H9 (cell line): ENCODE measurements around the gene CCDC149. TPM values are rescaled to one million over a fixed set of nuclear protein-coding genes. Genes with fewer than 3 reads are reported as not detected.

Source experiments
- DNase-seq: peaks from one replicate; pipeline ENCODE4 v3.0.0-alpha.2; 2017
- H2AFZ ChIP-seq: one replicate; pipeline ENCODE4 v1.6.1; 2013; ENCODE audit warnings: mild to moderate bottlenecking, low read length, control low read depth, moderate library complexity
- H2AK5ac ChIP-seq: 2 replicates; pipeline ENCODE4 v1.6.1; 2013; ENCODE audit warnings: low read length, control low read depth, mixed read lengths; ENCODE audit not compliant: insufficient read length
- H2BK120ac ChIP-seq: one replicate; pipeline ENCODE4 v1.6.1; 2013; ENCODE audit warnings: low read depth, mild to moderate bottlenecking, low read length, control low read depth, inconsistent platforms; ENCODE audit not compliant: poor library complexity, severe bottlenecking
- H2BK12ac ChIP-seq: 2 replicates; pipeline ENCODE4 v1.6.1; 2013; ENCODE audit warnings: low read length, control low read depth, mixed read lengths, low read depth; ENCODE audit not compliant: insufficient read length
- H2BK15ac ChIP-seq: 2 replicates; pipeline ENCODE4 v1.6.1; 2013; ENCODE audit warnings: low read depth, low read length, control low read depth
- H2BK20ac ChIP-seq: one replicate; pipeline ENCODE4 v1.6.1; 2013; ENCODE audit warnings: low read depth, mild to moderate bottlenecking, low read length, control low read depth, inconsistent platforms; ENCODE audit not compliant: poor library complexity, severe bottlenecking
- H2BK5ac ChIP-seq: 2 replicates; pipeline ENCODE4 v1.6.1; 2013; ENCODE audit warnings: low read length, control low read depth, mixed read lengths; ENCODE audit not compliant: insufficient read length
- H3K14ac ChIP-seq: 2 replicates; pipeline ENCODE4 v1.6.1; 2013; ENCODE audit warnings: low read length, control low read depth; ENCODE audit not compliant: insufficient read depth
- H3K18ac ChIP-seq: 2 replicates; pipeline ENCODE4 v1.6.1; 2013; ENCODE audit warnings: low read depth, mild to moderate bottlenecking, mixed read lengths, low read length, control low read depth; ENCODE audit not compliant: insufficient read length
- H3K23ac ChIP-seq: 2 replicates; pipeline ENCODE4 v1.6.1; 2013; ENCODE audit warnings: low read length, control low read depth, mixed read lengths, low read depth; ENCODE audit not compliant: insufficient read length
- H3K23me2 ChIP-seq: 2 replicates; pipeline ENCODE4 v1.6.1; 2013; ENCODE audit warnings: low read depth, mild to moderate bottlenecking, mixed read lengths, low read length, control low read depth; ENCODE audit not compliant: insufficient read length, poor library complexity, severe bottlenecking
- H3K27ac ChIP-seq: 2 replicates; pipeline ENCODE4 v1.5.1; 2013; ENCODE audit warnings: low read length, control low read depth, mixed read lengths, low read depth; ENCODE audit not compliant: insufficient read length
- H3K27me3 ChIP-seq: 2 replicates; pipeline ENCODE4 v1.6.1; 2013; ENCODE audit warnings: low read length, control low read depth, inconsistent platforms; ENCODE audit not compliant: insufficient read depth
- H3K4ac ChIP-seq: 2 replicates; pipeline ENCODE4 v1.6.1; 2013; ENCODE audit warnings: low read depth, mild to moderate bottlenecking, control low read depth, inconsistent platforms, low read length, moderate library complexity
- H3K4me1 ChIP-seq: 2 replicates; pipeline ENCODE4 v1.6.1; 2013; ENCODE audit warnings: low read length, control low read depth, inconsistent platforms; ENCODE audit not compliant: insufficient read depth
- H3K4me2 ChIP-seq: 2 replicates; pipeline ENCODE4 v1.6.1; 2013; ENCODE audit warnings: low read length, control low read depth, mixed read lengths; ENCODE audit not compliant: insufficient read length, insufficient read depth
- H3K56ac ChIP-seq: 2 replicates; pipeline ENCODE4 v1.6.1; 2013; ENCODE audit warnings: low read depth, mild to moderate bottlenecking, mixed read lengths, low read length, control low read depth; ENCODE audit not compliant: insufficient read length
- H3K79me1 ChIP-seq: 2 replicates; pipeline ENCODE4 v1.6.1; 2013; ENCODE audit warnings: low read depth, mild to moderate bottlenecking, moderate library complexity, low read length, control low read depth, inconsistent platforms; ENCODE audit not compliant: insufficient read depth, poor library complexity, severe bottlenecking
- H3K79me2 ChIP-seq: 2 replicates; pipeline ENCODE4 v1.6.1; 2013; ENCODE audit warnings: low read length, control low read depth, inconsistent platforms; ENCODE audit not compliant: insufficient read depth
- H3K9ac ChIP-seq: 2 replicates; pipeline ENCODE4 v1.6.1; 2013; ENCODE audit warnings: low read length, control low read depth, mixed read lengths; ENCODE audit not compliant: insufficient read length; ENCODE audit errors: extremely low read depth
- H3K9me3 ChIP-seq: one replicate; pipeline ENCODE4 v1.6.1; 2013; ENCODE audit warnings: low read depth, low read length, inconsistent platforms; ENCODE audit not compliant: control insufficient read depth
- H3T11ph ChIP-seq: one replicate; pipeline ENCODE4 v1.6.1; 2013; ENCODE audit warnings: mild to moderate bottlenecking, low read length, control low read depth, inconsistent platforms
- H4K20me1 ChIP-seq: one replicate; pipeline ENCODE4 v1.6.1; 2013; ENCODE audit not compliant: control insufficient read depth, insufficient read length, insufficient read depth
- H4K5ac ChIP-seq: 2 replicates; pipeline ENCODE4 v1.6.1; 2013; ENCODE audit warnings: low read depth, mild to moderate bottlenecking, mixed read lengths, low read length, control low read depth; ENCODE audit not compliant: insufficient read length
- H4K8ac ChIP-seq: replicated peaks from 2 replicates; pipeline ENCODE4 v1.6.1; 2013; ENCODE audit warnings: low read length, control low read depth, mixed read lengths, low read depth; ENCODE audit not compliant: insufficient read length
- H4K91ac ChIP-seq: 2 replicates; pipeline ENCODE4 v1.6.1; 2013; ENCODE audit warnings: low read depth, mild to moderate bottlenecking, moderate library complexity, mixed read lengths, low read length, control low read depth; ENCODE audit not compliant: insufficient read length
- H3K27ac Mint-ChIP-seq, 3 experiments: 2 replicates in 2 of 3; 3 replicates in 1 of 3; pipeline ENCODE4 v1.8.0; 2020 to 2021; ENCODE audit warnings: mixed read lengths in 3 of 3, mild to moderate bottlenecking in 1 of 3, moderate library complexity in 1 of 3
- H3K27me3 Mint-ChIP-seq: 2 replicates; pipeline ENCODE4 v1.8.0; 2021; ENCODE audit warnings: low read depth, mild to moderate bottlenecking, moderate library complexity, mixed read lengths
- H3K36me3 Mint-ChIP-seq, 3 experiments: 2 replicates in 2 of 3; 3 replicates in 1 of 3; pipeline ENCODE4 v1.8.0; 2020 to 2021; ENCODE audit warnings: low read depth in 3 of 3, mixed read lengths in 3 of 3; ENCODE audit not compliant: insufficient read depth in 1 of 3
- H3K4me1 Mint-ChIP-seq, 2 experiments: 2 replicates each; pipeline ENCODE4 v1.8.0; 2020; ENCODE audit warnings: mixed read lengths in 2 of 2
- H3K4me3 Mint-ChIP-seq, 2 experiments: 2 replicates in 1 of 2; 3 replicates in 1 of 2; pipeline ENCODE4 v1.8.0; 2020 to 2021; ENCODE audit warnings: mild to moderate bottlenecking in 2 of 2, mixed read lengths in 2 of 2, moderate library complexity in 1 of 2
- H3K9me3 Mint-ChIP-seq, 2 experiments: 2 replicates in 1 of 2; 3 replicates in 1 of 2; pipeline ENCODE4 v1.8.0; 2020; ENCODE audit warnings: mild to moderate bottlenecking in 2 of 2, mixed read lengths in 2 of 2, moderate library complexity in 1 of 2
- WGBS: extraction: QIAGEN DNeasy Blood & Tissue Kit; methylation state at CpG from one replicate; pipeline ENCODE4 v1.1.7; 2013; ENCODE audit warnings: missing lambda C conversion rate, low lambda C conversion rate, mixed read lengths; ENCODE audit not compliant: insufficient read length; ENCODE audit errors: extremely low coverage; 5-methylcytosine and 5-hydroxymethylcytosine counted together
- total RNA-seq: library from RNA; stranded (reverse); gene quantifications from 2 replicates; pipeline ENCODE4 v1.2.1, GENCODE V29; 2021
- TF ChIP-seq, protein P1 (sequence below): fragments of 200-600 bp; sonication (generic); conservative IDR thresholded peaks from 3 replicates; pipeline ENCODE4 v1.8.0; 2021; ENCODE audit warnings: antibody characterized with exemption, mild to moderate bottlenecking

CCDC149 gene
- total RNA-seq, 1 experiment from 2014 or later = 4.5 TPM

DNA sequence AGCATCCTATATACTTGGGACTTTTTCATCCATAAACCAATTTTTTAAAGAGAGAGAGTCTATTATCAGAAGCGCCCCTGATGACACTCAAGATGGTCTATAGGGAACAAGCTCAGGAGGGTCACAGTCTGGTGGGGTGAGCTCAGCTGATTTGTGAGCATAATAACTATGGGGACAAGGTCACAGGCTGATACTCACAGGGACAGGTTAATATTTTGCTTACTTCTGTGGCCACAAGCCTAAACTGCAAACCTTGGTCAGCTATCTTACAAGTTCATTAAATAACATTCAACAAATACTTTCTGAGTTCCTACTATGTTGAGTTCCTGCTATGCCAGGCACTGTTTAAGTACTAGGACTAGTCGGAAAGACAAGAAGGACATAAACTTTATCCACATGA lies 10.2 kb upstream of the CCDC149 start:
- no peak overlapping the region for H3K23ac ChIP-seq
- H4K20me1 ChIP-seq = no peaks in the 10 kb centered on the region
- H2BK20ac ChIP-seq = no peak overlapping the region
- H3K27ac ChIP-seq = no peak overlapping the region
- no peak overlapping the region for H3K4me2 ChIP-seq
- no peaks in the 10 kb centered on the region for H3K23me2 ChIP-seq
- TF ChIP-seq, protein P1, sequence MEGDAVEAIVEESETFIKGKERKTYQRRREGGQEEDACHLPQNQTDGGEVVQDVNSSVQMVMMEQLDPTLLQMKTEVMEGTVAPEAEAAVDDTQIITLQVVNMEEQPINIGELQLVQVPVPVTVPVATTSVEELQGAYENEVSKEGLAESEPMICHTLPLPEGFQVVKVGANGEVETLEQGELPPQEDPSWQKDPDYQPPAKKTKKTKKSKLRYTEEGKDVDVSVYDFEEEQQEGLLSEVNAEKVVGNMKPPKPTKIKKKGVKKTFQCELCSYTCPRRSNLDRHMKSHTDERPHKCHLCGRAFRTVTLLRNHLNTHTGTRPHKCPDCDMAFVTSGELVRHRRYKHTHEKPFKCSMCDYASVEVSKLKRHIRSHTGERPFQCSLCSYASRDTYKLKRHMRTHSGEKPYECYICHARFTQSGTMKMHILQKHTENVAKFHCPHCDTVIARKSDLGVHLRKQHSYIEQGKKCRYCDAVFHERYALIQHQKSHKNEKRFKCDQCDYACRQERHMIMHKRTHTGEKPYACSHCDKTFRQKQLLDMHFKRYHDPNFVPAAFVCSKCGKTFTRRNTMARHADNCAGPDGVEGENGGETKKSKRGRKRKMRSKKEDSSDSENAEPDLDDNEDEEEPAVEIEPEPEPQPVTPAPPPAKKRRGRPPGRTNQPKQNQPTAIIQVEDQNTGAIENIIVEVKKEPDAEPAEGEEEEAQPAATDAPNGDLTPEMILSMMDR = no peak
- no peak overlapping the region for H3K9ac ChIP-seq
- H3K14ac ChIP-seq = no peak overlapping the region
- no peak overlapping the region for H3K18ac ChIP-seq
- Mint-ChIP-seq H3K27ac (no peak overlapping the region), H3K4me1 (peaks cover 25 to 31% of the 10 kb centered on the region in 2 experiments), H3K27me3 (peaks cover 15% of the 10 kb centered on the region), H3K9me3 (peaks cover 5 to 8% of the 10 kb centered on the region in 2 experiments), H3K36me3 (peaks cover 0 to 12% (median 4%) of the 10 kb centered on the region in 3 experiments; a peak in 3 of 7 replicates), H3K4me3 (no peak overlapping the region)
- no peaks in the 10 kb centered on the region for H3K27me3 ChIP-seq
- DNase-seq = no peak
- H2BK12ac ChIP-seq = no peak overlapping the region
- H3K9me3 ChIP-seq = no peaks in the 10 kb centered on the region
- H3K79me2 ChIP-seq = no peaks in the 10 kb centered on the region
- H3K56ac ChIP-seq = no peak overlapping the region
- no peak overlapping the region for H4K5ac ChIP-seq
- H2AK5ac ChIP-seq = no peak overlapping the region
- no peak overlapping the region for H2AFZ ChIP-seq
- no peak overlapping the region for H3K4ac ChIP-seq
- no peak overlapping the region for H4K91ac ChIP-seq
- H3T11ph ChIP-seq = no peak overlapping the region
- H3K4me1 ChIP-seq = peaks cover 3% of the 10 kb centered on the region; the same call in 1 of the 2 replicates
- no CpG with 5 or more reads among the region's 2 CpGs for WGBS
- H2BK5ac ChIP-seq = no peak overlapping the region
- no peak overlapping the region for H2BK15ac ChIP-seq
- no peak overlapping the region for H4K8ac ChIP-seq
- H3K79me1 ChIP-seq = no peaks in the 10 kb centered on the region
- H2BK120ac ChIP-seq = no peak overlapping the region
